ENCODE data around the gene FMR1.

The FMR1 gene

GRCh38 chrX:147948531-147948930 is 36.8 kb downstream of the FMR1 start (continued):
- TF ChIP-seq TSHZ1 (tag by site-specific recombination; IDR thresholded peaks at IDR 0.05; ENCODE audit: borderline replicate concordance) (no peak), ZNF792 (tag by site-specific recombination; IDR thresholded peaks at IDR 0.05) (no peak), ZBTB8A (tag by site-specific recombination; IDR thresholded peaks at IDR 0.05) (no peak), ZNF610 (tag by site-specific recombination; IDR thresholded peaks at IDR 0.05; ENCODE audit: borderline replicate concordance) (no peak), ZNF76 (tag by site-specific recombination; IDR thresholded peaks at IDR 0.05; ENCODE audit: borderline replicate concordance, low read depth) (no peak), ZNF302 (tag by site-specific recombination; IDR thresholded peaks at IDR 0.05; ENCODE audit: low read depth) (no peak), ZNF776 (tag by site-specific recombination; IDR thresholded peaks at IDR 0.05; ENCODE audit: borderline replicate concordance) (no peak), ZNF202 (tag by site-specific recombination; IDR thresholded peaks at IDR 0.05; ENCODE audit: borderline replicate concordance) (no peak), KLF16 (tag by site-specific recombination; IDR thresholded peaks at IDR 0.05) (no peak), ZEB2 (tag by site-specific recombination; IDR thresholded peaks at IDR 0.05) (no peak), ZBTB21 (tag by site-specific recombination; IDR thresholded peaks at IDR 0.05) (no peak), SCRT2 (tag by site-specific recombination; IDR thresholded peaks at IDR 0.05) (no peak), ZNF571 (tag by site-specific recombination; IDR thresholded peaks at IDR 0.05) (no peak), ZNF639 (tag by site-specific recombination; IDR thresholded peaks at IDR 0.05) (no peak), YY2 (tag by site-specific recombination; IDR thresholded peaks at IDR 0.05) (no peak), ZNF2 (tag by site-specific recombination; IDR thresholded peaks at IDR 0.05) (no peak)

GRCh38 chrX:147950352-147950751 is 38.6 kb downstream of the FMR1 start:
- no peak overlapping the region for H3K4me3 ChIP-seq (ENCODE audit: low read depth, low read length)
- ChIA-PET CTCF (interaction anchor here (0.6 kb wide), 2 partner anchors 84 to 1513 kb away, joined by 3 to 4 read pairs; no protein-coding TSS in a partner anchor), POLR2A (no interaction called here)
- H3K4me1 ChIP-seq (ENCODE audit: control insufficient read depth, insufficient read depth, low read length): no peaks in the 10 kb centered on the region
- H3K36me3 ChIP-seq (ENCODE audit: control insufficient read depth in 2 of 2, insufficient read depth in 1 of 2, low read length in 2 of 2): peaks cover 36 to 40% of the 10 kb centered on the region in 2 experiments
- H3K27ac ChIP-seq (ENCODE audit: extremely low read depth, low read depth, low read length): no peak overlapping the region
- H3K9me3 ChIP-seq (ENCODE audit: control insufficient read depth, insufficient read depth, low read depth, low read length): no peaks in the 10 kb centered on the region
- no peak for TF ChIP-seq ZNF639 (tag by site-specific recombination; IDR thresholded peaks at IDR 0.05)
- TF ChIP-seq ZSCAN18 (tag by site-specific recombination; IDR thresholded peaks at IDR 0.05): no peak
- TF ChIP-seq ZNF558 (tag by site-specific recombination; IDR thresholded peaks at IDR 0.05): no peak
- no peak for TF ChIP-seq ZNF311 (tag by site-specific recombination; IDR thresholded peaks at IDR 0.05; ENCODE audit: borderline replicate concordance)
- no peak for TF ChIP-seq ZNF366 (tag by site-specific recombination; conservative IDR thresholded peaks at IDR 0.05)
- TF ChIP-seq BCL11A (tag by site-specific recombination; IDR thresholded peaks at IDR 0.05; ENCODE audit: low read depth): no peak
- no peak for TF ChIP-seq ZXDB (tag by site-specific recombination; IDR thresholded peaks at IDR 0.05)
- TF ChIP-seq ZBTB6 (tag by site-specific recombination; IDR thresholded peaks at IDR 0.05): no peak
- TF ChIP-seq ZNF549 (tag by site-specific recombination; IDR thresholded peaks at IDR 0.05): no peak
- TF ChIP-seq ZNF324 (tag by site-specific recombination; IDR thresholded peaks at IDR 0.05): no peak
- TF ChIP-seq ZNF148 (tag by site-specific recombination; IDR thresholded peaks at IDR 0.05; ENCODE audit: borderline replicate concordance): no peak
- TF ChIP-seq ZBTB1 (tag by site-specific recombination; IDR thresholded peaks at IDR 0.05): no peak

All from HEK293 (cell line).